Osteoblast (primary cell): ENCODE results near the gene MMP28. TPM values are rescaled to one million over a fixed set of nuclear protein-coding genes. Genes with fewer than 3 reads are reported as not detected.

ENCODE experiments used
- DNase-seq: peaks from one replicate; pipeline ENCODE4 v3.0.0; 2011; ENCODE audit warnings: low spot score, mixed read lengths; ENCODE audit not compliant: insufficient read length; ENCODE audit errors: missing footprints
- H2AFZ ChIP-seq: 2 replicates; pipeline ENCODE4 v1.6.0; 2011; ENCODE audit warnings: mild to moderate bottlenecking, low read length
- H3K27ac ChIP-seq: 2 replicates; pipeline ENCODE4 v1.5.1; 2011; ENCODE audit warnings: mild to moderate bottlenecking, low read depth, low read length, moderate library complexity
- H3K27me3 ChIP-seq: 2 replicates; pipeline ENCODE4 v1.6.0; 2012; ENCODE audit warnings: mild to moderate bottlenecking, control low read depth, inconsistent platforms, low read length, moderate library complexity; ENCODE audit not compliant: insufficient read depth
- H3K36me3 ChIP-seq: 2 replicates; pipeline ENCODE4 v1.5.1; 2011; ENCODE audit warnings: mild to moderate bottlenecking, low read length, control low read depth, moderate library complexity; ENCODE audit not compliant: insufficient read depth
- H3K4me1 ChIP-seq: 2 replicates; pipeline ENCODE4 v1.5.1; 2011; ENCODE audit warnings: mild to moderate bottlenecking, low read length, control low read depth, moderate library complexity; ENCODE audit not compliant: insufficient read depth
- H3K4me2 ChIP-seq: 2 replicates; pipeline ENCODE4 v1.6.0; 2011; ENCODE audit warnings: mild to moderate bottlenecking, low read length; ENCODE audit not compliant: insufficient read depth
- H3K4me3 ChIP-seq: fragments of 200-600 bp; sonication (generic); 3 replicates; pipeline ENCODE4 v1.5.1; 2012; ENCODE audit warnings: mild to moderate bottlenecking, low read length, inconsistent platforms; ENCODE audit not compliant: insufficient read depth
- H3K79me2 ChIP-seq: 2 replicates; pipeline ENCODE4 v1.6.0; 2012; ENCODE audit warnings: mild to moderate bottlenecking, low read length, control low read depth, inconsistent platforms; ENCODE audit not compliant: insufficient read depth
- H3K9me3 ChIP-seq: 2 replicates; pipeline ENCODE4 v1.5.1; 2011; ENCODE audit warnings: low read depth, low read length, control low read depth
- H4K20me1 ChIP-seq: 2 replicates; pipeline ENCODE4 v1.6.0; 2012; ENCODE audit warnings: mild to moderate bottlenecking, low read length, control low read depth; ENCODE audit not compliant: insufficient read depth
- CTCF ChIP-seq: IDR thresholded peaks from 2 replicates; pipeline ENCODE4 v1.5.1; 2011; ENCODE audit warnings: mild to moderate bottlenecking, low read depth, low read length, moderate library complexity; ENCODE audit errors: extremely low read depth
- total RNA-seq: library from RNA; depleted of rRNA; stranded (reverse); fragments of >200 nt; gene quantifications from 2 replicates; pipeline ENCODE4 v1.2.3, GENCODE V29; 2012

MMP28 gene
- total RNA-seq, 1 donor, result 1.8 TPM

GRCh38 chr17:35723735-35724134 lies 71.7 kb downstream of the MMP28 start:
- TF ChIP-seq CTCF, result no peak
- H3K4me3 ChIP-seq, result no peak overlapping the region
- no peak for DNase-seq
- H3K79me2 ChIP-seq, result no peaks in the 10 kb centered on the region
- H3K27me3 ChIP-seq, result no peaks in the 10 kb centered on the region
- H3K27ac ChIP-seq, result no peak overlapping the region
- peaks cover 17% of the 10 kb centered on the region for H3K36me3 ChIP-seq
- H3K4me2 ChIP-seq, result no peak overlapping the region
- peaks cover 24% of the 10 kb centered on the region for H3K4me1 ChIP-seq
- no peaks in the 10 kb centered on the region for H4K20me1 ChIP-seq
- H2AFZ ChIP-seq, result no peak overlapping the region
- no peaks in the 10 kb centered on the region for H3K9me3 ChIP-seq

GRCh38 chr17:35717475-35717874 lies 78.0 kb downstream of the MMP28 start:
- no peak overlapping the region for H2AFZ ChIP-seq
- DNase-seq, result no peak
- H3K4me3 ChIP-seq, result no peak overlapping the region
- H3K36me3 ChIP-seq, result peaks cover 25% of the 10 kb centered on the region
- H3K4me1 ChIP-seq, result peaks cover 23% of the 10 kb centered on the region
- no peaks in the 10 kb centered on the region for H3K27me3 ChIP-seq
- no peak for TF ChIP-seq CTCF
- no peak overlapping the region for H3K4me2 ChIP-seq
- peaks cover 9% of the 10 kb centered on the region for H4K20me1 ChIP-seq
- H3K27ac ChIP-seq, result no peak overlapping the region
- H3K9me3 ChIP-seq, result no peaks in the 10 kb centered on the region
- H3K79me2 ChIP-seq, result no peaks in the 10 kb centered on the region

GRCh38 chr17:35716897-35717465 lies 78.5 kb downstream of the MMP28 start:
- DNase-seq, result no peak

GRCh38 chr17:35716173-35716572 lies 79.3 kb downstream of the MMP28 start:
- H3K27me3 ChIP-seq, result no peaks in the 10 kb centered on the region
- H2AFZ ChIP-seq, result no peak overlapping the region
- peaks cover 9% of the 10 kb centered on the region for H4K20me1 ChIP-seq
- H3K79me2 ChIP-seq, result no peaks in the 10 kb centered on the region
- H3K4me1 ChIP-seq, result peaks cover 23% of the 10 kb centered on the region
- H3K36me3 ChIP-seq, result peaks cover 25% of the 10 kb centered on the region
- H3K27ac ChIP-seq, result no peak overlapping the region
- H3K4me2 ChIP-seq, result no peak overlapping the region
- DNase-seq, result no peak
- no peak overlapping the region for H3K4me3 ChIP-seq
- no peak for TF ChIP-seq CTCF
- no peaks in the 10 kb centered on the region for H3K9me3 ChIP-seq

More at GRCh38 chr17:35716897-35717465, 78.5 kb downstream of the MMP28 start:
- peaks cover 9% of the 10 kb centered on the region for H4K20me1 ChIP-seq
- no peak for TF ChIP-seq CTCF
- no peak overlapping the region for H3K4me2 ChIP-seq
- H3K79me2 ChIP-seq, result no peaks in the 10 kb centered on the region
- no peak overlapping the region for H3K27ac ChIP-seq
- H3K36me3 ChIP-seq, result peaks cover 25% of the 10 kb centered on the region
- H3K9me3 ChIP-seq, result no peaks in the 10 kb centered on the region
- H2AFZ ChIP-seq, result no peak overlapping the region
- no peak overlapping the region for H3K4me3 ChIP-seq
- H3K4me1 ChIP-seq, result peaks cover 23% of the 10 kb centered on the region
- no peaks in the 10 kb centered on the region for H3K27me3 ChIP-seq

Other genes starting within 250 kb of the MMP28 start
- under 0.01 TPM in 2 replicates for gene SLFN14, start 234.8 kb downstream of the MMP28 start, total RNA-seq
- gene PEX12, start 217.1 kb downstream of the MMP28 start, total RNA-seq, result 8.0 and 8.8 TPM in 2 replicates
- gene AP2B1, start 208.3 kb downstream of the MMP28 start, total RNA-seq, result 84.0 and 93.1 TPM in 2 replicates
- 2.7 and 4.0 TPM in 2 replicates for gene RASL10B, start 64.0 kb downstream of the MMP28 start, total RNA-seq
- not detected in 2 replicates for gene GAS2L2, start 42.4 kb downstream of the MMP28 start, total RNA-seq
- gene C17orf50, start 34.8 kb downstream of the MMP28 start, total RNA-seq, result not detected in 2 replicates
- 53.3 and 55.0 TPM in 2 replicates for gene TAF15, start 13.8 kb upstream of the MMP28 start, total RNA-seq
- not detected in 2 replicates for gene HEATR9, start 73.2 kb upstream of the MMP28 start, total RNA-seq
- under 0.01 and 0.36 TPM in 2 replicates for gene CCL5, start 84.7 kb upstream of the MMP28 start, total RNA-seq
- 0.29 and 0.36 TPM in 2 replicates for gene RDM1, start 135.1 kb upstream of the MMP28 start, total RNA-seq
- not detected in 2 replicates for gene LYZL6, start 148.1 kb upstream of the MMP28 start, total RNA-seq
- not detected in 2 replicates for gene CCL16, start 185.9 kb upstream of the MMP28 start, total RNA-seq
- not detected in 2 replicates for gene CCL14, start 191.1 kb upstream of the MMP28 start, total RNA-seq
- not detected in 2 replicates for gene CCL15, start 205.9 kb upstream of the MMP28 start, total RNA-seq
- gene CCL23, start 222.3 kb upstream of the MMP28 start, total RNA-seq, result not detected in 2 replicates